Esophagus muscularis mucosa (tissue), 3 donors: ENCODE data around the gene RTRAF.

Source experiments
- POLR2AphosphoS5 ChIP-seq, 2 donors: sonication (generic); formaldehyde crosslinking; IDR thresholded peaks; one replicate each; pipeline ENCODE4 v1.6.1; 2017; ENCODE audit warnings: antibody characterized with exemption in 2 of 2
- TF ChIP-seq, protein P1 (sequence below), 3 experiments: fragments of 200-600 bp in 2 of 3; fragments of 450-650 bp in 1 of 3; sonication (generic) in 2 of 3; IDR thresholded peaks; one replicate each; pipeline ENCODE4 v1.5.1; 2017 to 2019; ENCODE audit warnings: antibody characterized with exemption in 3 of 3, mild to moderate bottlenecking in 2 of 3, moderate library complexity in 1 of 3

- TF ChIP-seq, protein P1, sequence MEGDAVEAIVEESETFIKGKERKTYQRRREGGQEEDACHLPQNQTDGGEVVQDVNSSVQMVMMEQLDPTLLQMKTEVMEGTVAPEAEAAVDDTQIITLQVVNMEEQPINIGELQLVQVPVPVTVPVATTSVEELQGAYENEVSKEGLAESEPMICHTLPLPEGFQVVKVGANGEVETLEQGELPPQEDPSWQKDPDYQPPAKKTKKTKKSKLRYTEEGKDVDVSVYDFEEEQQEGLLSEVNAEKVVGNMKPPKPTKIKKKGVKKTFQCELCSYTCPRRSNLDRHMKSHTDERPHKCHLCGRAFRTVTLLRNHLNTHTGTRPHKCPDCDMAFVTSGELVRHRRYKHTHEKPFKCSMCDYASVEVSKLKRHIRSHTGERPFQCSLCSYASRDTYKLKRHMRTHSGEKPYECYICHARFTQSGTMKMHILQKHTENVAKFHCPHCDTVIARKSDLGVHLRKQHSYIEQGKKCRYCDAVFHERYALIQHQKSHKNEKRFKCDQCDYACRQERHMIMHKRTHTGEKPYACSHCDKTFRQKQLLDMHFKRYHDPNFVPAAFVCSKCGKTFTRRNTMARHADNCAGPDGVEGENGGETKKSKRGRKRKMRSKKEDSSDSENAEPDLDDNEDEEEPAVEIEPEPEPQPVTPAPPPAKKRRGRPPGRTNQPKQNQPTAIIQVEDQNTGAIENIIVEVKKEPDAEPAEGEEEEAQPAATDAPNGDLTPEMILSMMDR (IDR thresholded peaks at IDR 0.05) = no peak
- TF ChIP-seq POLR2AphosphoS5 (IDR thresholded peaks at IDR 0.05) = no peak
Observed at GRCh38 chr14:52013984-52014600, 24.7 kb downstream of the RTRAF start.
